Cardiac septum (tissue), 1 donor: Measurements from ENCODE around the gene NR1H4. TPM values are rescaled to one million over a fixed set of nuclear protein-coding genes. Genes with fewer than 3 reads are reported as not detected.
"Not testable (repeated sequence)": the region's sequence is repeated elsewhere in the genome, so short reads cannot be mapped to it uniquely, and the experiment has no call there.

Experiments used
- DNase-seq: peaks from one replicate; pipeline ENCODE4 v3.0.0-alpha.2; 2020; ENCODE audit warnings: low spot score
- intact Hi-C: fragments of 100-400 bp; cut with DNase I; formaldehyde crosslinking; loops from one replicate; pipeline ENCODE4 v1.14.0; 2022
- total RNA-seq: library from RNA; stranded (reverse); fragmentation: NEBNext Ultra II Directional; extraction: Animal tissue kit (Norgen Biotek cat#: 25700); gene quantifications from one replicate; pipeline ENCODE4 v1.2.1, GENCODE V29; 2021
- donor health status: DM: no; HTN: no; CAD: no.

NR1H4 gene
- total RNA-seq, 1 donor from 2014 or later: not detected

DNA sequence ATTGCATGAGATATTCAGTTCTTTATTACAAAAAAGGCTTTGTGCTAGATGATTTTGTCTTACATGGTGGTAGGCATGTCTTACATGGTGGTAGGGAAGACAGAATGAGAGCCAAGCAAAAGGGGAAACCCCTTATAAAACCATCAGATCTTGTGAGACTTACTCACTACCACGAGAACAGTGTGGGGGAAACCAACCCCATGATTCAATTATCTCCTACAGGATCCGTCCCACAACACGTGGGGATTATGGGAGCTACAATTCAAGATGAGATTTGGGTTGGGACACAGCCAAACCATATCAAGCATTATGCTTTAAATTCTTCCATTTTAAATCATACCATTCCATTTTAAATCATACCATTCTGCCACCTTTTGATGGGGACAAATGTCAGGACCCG lies 29.1 kb downstream of the NR1H4 start:
- DNase-seq, intact Hi-C loops: not testable (repeated sequence)

DNA sequence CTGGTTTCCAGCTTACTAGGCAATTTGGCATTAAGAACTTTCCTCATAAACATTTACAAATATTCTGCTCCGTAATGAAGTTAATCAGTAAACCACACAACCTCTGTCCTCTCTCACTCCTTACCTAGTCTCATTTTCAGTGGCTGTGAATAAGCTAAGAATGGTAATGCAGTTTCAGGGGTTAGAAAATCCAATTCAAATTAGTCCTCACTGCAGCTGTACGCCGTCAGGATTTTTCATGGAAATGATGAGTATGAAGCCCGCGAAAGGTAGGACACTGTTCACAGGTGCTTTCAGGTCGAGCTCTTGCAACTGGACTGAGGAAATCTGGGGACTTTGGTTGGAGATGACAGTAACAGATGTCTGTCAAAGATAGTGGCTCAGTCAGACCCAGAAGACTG lies 29.6 kb downstream of the NR1H4 start:
- intact Hi-C loops: no loop called here
- no peak for DNase-seq

DNA sequence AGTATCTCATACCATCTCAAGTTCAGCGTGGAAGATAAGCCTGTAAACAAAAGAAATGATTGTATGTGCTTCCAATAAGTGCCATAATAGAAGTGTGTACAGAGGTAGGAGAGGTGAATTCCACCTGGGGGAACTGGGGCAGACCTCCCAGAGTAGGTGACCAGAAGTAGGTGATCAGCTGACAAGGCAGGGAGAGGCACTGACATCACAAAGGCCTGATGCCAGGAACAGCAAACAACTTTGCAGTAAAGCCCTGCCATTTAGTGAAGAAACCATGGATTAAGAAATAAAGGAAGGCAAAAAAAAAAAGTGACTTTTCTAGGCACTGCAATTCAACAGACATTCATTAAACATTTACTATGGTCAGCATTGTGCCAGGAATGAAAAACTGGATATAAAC lies 31.1 kb downstream of the NR1H4 start:
- DNase-seq: no peak
- intact Hi-C loops: no loop called here

DNA sequence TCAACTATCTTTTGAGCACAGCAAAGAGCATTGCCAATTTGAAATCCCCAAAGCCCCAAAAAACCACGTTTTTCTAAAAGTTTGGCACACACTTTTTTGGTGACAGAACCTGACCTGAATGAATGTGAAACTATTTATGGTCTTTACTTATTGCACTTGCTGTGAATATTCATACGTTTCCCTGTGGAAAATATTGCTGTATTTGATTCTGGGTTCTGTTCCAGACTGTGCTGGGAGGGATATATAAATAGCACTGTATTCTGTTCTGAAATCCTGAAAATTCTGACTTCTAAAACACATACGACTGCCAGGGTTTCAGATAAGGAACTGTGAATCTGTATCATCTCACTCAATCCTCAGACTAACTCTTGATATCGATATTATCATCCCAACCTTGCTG lies 35.1 kb downstream of the NR1H4 start:
- intact Hi-C loops: no loop called here
- DNase-seq: no peak

DNA sequence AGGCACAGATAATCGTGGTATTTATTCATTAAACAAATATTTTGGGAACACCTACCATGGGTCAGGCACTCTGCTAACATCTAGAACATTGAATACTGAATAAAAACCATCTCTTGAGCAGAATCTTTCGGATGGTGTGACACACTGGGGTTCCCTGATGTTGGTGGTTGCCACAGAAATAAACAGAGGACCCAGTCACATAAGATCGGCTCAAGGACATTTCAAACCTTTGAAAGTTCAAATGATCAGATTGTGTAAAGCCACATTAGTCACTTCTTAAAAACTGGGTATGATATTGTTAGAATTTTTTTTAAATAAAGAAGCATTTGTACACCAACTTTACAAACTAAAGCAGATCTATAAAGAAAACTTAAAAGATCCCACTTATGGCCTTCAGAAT lies 39.0 kb downstream of the NR1H4 start:
- DNase-seq: no peak
- intact Hi-C loops: no loop called here

DNA sequence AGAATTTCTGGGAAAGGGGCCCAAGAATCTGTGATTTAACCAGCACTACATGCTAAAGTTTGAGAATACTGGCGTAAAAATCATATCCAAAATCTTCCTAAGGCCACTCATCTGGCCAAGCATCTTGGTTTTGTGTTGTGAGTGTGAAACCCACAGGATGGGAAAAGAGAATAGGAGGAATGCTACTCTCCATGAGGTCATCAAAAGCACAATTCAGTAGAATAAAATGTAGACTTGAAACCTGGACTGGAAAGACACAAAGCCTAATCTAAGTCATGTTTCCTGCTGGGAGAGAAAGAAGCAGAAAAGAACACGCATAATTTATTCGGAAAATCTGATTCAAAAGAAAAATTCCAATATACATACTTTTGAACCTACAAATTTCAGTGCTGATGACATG lies 42.3 kb downstream of the NR1H4 start:
- DNase-seq: no peak
- intact Hi-C loops: no loop called here

DNA sequence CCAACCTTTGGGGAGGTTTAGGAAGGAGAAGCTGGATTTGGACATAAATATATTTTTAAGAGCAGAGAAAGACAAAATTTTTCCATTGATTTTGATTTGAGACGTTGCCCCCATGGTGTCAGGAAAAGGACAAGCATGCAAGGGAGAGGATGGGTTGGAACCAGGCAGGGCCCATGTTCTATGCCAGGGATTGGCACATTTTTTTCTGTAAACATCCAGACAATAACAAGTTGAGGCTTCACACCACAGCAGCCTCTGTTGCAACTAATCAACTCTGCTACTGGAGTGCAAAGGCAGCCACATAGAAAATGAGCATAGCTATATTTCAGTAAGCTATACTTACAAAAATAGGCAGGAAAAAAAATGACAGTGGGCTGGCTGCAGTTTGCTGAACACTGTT lies 44.7 kb downstream of the NR1H4 start:
- intact Hi-C loops: no loop called here
- DNase-seq: no peak

DNA sequence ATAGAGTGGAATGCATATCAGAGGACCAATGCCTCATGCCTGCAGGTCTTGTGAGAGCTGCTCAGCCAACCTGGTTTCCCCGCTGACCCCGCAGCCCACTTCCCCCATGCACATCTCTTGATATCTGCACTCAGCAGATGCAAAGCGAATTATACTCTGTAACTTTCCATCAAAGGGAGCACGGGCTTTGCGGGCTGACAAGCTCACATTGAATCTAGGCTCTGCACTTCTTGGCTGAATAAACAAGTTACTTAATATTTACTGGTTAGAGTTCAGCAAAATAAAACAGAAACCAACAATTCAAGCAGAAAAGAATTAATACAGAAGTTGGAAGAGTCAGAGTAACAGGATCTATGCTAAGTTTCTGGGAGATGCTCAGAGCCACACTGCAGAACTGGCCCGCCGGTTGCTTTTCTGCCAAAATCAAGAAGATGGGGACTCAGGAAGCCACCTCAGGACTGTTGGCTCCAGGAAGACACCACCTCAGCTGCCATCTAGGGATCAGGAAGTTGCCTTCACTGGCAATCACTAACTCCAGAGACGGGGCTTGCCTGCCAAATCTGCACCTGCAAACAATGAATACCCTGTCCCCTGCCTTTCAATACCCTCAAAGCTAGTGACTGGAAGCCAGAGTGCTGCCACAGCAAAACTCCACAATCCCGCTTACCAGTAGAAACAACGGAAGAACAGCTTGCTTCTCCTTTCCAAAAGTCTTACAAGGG lies 46.5 kb downstream of the NR1H4 start:
- no peak for DNase-seq
- intact Hi-C loops: no loop called here

DNA sequence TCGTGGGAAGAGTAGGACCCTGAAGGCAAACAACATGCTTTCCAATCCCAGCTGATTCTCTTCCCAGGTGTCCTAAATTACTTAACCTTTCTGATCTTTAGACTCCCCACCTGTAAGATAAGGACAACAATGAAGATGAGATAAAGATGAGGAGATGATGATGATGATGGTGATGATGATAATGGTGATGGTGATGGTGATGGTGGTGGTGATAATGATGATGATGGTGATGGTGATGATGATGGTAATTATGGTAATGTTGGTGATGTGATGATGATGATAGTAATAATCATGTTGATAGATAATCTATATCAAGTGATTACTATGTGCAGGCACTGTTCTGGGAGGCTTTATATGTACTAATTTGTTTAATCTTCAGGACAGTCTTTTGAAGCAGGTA lies 48.3 kb downstream of the NR1H4 start:
- intact Hi-C loops: no loop called here
- no peak for DNase-seq

DNA sequence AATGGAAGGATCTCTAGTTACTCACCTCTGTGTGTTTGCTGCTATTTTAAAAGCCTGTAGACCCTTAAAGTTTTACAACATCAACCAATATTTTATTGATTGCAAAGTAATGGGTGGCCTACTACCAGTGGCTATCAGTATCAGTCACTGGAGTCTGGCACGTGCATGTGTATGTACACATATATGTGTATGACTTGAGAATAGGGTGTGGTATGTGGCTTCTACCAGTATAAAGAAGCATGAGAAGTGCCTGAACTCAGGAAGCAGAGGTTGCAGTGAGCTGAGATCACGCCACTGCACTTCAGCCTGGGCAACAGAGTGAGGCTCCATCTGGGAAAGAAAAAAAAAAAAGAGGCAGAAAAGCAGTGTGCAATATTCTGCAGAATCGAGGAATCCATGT lies 54.4 kb downstream of the NR1H4 start:
- intact Hi-C loops: no loop called here
- DNase-seq: no peak

DNA sequence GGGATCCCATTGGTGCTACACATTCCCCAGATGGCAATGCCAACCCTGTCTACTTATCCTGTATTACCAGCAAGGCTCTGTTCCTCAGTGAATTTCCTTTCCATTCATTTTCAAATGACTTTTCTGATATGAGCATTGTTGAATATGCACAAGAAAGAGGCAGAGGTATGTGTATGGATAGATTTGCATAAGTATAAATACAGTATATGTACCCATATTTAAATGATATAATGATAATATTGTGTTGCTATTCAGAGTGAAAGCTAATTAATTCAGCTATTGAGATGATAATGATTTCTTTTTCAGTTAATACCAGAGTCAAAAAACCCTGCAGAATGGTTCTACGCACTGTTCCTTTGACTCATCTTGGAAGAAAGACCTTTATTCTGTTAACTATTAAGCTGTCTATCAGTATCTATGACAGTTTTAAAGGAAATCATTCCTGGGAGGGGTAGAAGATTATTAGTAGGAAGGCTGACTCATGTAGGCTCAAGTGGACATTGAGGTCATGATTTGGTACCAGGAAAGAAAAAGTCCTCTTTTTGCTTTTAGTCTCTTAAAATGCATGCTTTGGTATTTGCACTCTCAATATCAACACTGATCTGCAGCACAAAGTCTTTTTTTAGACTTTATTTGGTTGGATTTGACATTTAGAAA lies 54.9 kb downstream of the NR1H4 start:
- intact Hi-C loops: no loop called here

DNA sequence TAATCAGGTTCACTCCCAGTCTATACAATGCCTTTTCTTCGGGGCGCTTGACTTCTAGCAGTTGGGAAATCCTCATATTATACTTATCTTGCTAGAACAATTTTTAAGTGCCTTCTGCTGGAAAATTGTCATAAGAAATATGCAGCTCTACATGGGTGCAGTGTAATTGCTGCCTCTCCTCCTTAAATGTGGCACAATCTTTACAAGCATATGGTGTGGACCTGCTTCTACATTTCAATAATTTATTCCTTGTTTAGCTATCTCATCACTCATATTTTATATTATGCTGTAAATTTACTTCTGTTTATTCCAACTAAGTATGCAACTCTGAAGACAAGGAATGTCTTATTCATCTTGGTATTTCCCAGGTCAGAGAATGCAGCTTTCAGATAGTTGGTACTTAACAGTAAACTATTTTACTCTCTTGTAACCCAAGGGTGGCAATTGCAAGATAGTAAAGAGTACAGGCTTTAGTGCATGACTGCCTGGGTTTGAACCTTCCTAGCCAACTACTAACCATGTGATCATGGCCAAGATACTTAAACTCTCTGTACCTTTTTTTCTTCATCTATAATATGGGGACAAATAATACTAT lies 56.2 kb downstream of the NR1H4 start:
- intact Hi-C loops: no loop called here
- no peak for DNase-seq

More for the DNA sequence above, 54.9 kb downstream of the NR1H4 start:
- DNase-seq: no peak

DNA sequence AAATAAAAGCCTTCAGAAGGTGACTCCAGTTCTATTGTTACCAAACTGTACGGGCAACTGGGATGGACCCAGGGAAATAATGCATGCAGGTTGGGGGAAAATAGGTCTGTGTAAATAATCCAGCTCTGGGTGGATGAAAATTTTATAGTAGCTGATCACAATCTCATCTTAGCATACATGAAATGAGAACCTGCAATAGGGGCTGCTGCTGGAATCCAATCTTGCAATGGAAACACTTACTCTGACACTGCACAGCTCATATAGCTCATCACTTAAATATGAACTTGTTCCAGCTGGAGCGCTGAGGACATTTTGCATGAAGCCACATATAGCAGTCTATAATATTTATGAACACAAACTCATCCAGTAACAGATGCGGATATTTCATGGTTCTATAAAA lies 59.7 kb downstream of the NR1H4 start:
- DNase-seq: no peak
- intact Hi-C loops: no loop called here

DNA sequence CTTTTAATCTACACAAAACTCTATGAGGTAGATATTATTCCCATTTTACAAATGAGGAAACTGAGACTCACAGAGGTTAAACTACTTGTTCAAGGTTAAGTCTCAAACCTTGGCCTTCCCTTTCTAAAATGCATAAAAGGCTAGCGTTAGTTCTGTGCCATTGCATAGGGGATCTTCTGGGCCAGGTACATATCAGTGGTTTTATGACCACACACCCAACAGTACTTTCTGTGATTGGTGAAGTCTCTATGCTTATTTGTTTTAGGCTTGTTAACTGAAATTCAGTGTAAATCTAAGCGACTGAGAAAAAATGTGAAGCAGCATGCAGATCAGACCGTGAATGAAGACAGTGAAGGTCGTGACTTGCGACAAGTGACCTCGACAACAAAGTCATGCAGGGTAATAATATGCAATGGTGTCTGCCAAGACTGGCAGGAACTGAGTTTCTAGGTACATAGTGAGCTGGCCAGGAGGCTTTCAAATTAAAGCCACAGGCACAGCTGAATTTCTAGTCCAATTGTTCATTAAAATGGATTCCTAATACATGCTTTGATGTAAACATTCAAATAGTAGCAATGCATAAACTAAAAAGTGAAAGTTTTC lies 61.1 kb downstream of the NR1H4 start:
- DNase-seq: no peak
- intact Hi-C loops: no loop called here

DNA sequence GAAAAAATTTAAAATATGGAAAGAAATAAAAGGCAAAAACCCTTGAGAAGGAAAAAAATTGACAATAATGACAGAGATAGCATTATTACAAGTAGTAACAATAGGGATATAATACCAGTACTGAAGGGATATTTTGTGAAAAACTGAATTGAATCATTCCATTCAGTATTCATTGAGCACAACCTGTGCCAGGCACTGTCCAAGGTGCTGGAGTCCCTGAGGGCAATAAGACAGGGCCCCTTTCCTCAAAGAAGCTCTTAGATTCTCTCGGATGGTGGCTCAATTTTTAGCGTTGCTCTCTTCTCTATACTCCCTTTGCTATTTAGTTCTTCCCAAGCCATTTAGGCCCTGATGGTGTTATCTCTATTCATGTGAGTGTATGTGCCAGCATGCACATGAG lies 65.5 kb downstream of the NR1H4 start:
- no peak for DNase-seq
- intact Hi-C loops: no loop called here

DNA sequence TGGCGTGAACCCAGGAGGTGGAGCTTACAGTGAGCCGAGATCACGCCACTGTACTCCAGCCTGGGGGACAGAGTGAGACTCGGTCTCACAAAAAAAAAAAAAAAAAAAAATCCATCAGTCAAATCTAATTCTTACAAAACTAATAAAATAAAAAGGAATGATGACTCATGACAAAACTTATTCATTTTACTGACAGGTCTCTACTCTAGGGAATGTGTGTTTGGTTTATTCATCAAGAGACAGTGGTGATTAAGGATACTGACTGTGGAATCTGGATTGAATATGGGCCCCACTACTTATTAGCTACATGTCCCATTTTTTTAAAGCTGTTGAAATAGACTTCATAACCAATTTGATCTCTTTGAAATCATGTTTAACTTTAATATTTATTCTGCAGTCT lies 70.5 kb downstream of the NR1H4 start:
- intact Hi-C loops: no loop called here

DNA sequence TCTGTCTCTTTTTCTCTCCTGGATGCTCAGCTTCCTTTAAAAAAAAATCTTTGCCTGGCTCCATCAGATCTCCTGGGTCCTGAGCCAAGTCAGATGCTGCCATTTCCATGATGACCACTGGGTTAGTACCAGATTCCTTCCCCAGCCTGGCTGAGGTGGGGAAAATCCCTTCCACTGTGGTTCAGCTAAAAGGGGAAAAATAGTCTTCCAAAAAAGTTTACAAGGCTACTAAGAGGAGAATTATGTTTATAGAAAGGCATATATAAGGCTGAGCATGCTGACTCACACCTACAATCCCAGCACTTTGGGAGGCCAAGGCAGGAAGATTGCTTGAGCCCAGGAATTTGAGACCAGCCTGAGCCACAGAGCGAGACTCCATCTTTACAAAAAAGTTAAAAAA lies 71.4 kb downstream of the NR1H4 start:
- no peak for DNase-seq
- intact Hi-C loops: no loop called here

More for the DNA sequence above, 70.5 kb downstream of the NR1H4 start:
- no peak for DNase-seq

DNA sequence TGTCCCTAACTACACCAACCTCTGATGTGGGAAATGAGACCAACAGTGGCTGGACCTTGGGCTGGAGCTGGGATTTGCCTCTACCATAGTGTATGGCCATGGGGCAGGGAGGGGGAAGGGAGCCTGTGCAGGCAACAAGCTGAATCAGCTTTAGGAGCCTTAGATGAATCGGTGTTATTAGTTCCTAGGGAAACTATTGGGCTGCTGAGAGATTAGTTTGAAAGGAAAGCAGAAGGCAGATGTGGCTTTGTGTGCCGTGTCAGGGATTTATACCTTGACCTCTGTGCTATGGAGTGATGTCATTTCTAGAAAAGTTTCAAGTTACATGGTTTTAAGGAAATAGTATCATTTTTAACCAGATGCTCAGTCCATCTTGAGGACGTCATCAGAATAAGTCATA lies 80.3 kb downstream of the NR1H4 start:
- intact Hi-C loops: loop anchor here (5.0 kb wide), 1 partner anchor 207 kb away; no protein-coding TSS in a partner anchor
- no peak for DNase-seq

DNA sequence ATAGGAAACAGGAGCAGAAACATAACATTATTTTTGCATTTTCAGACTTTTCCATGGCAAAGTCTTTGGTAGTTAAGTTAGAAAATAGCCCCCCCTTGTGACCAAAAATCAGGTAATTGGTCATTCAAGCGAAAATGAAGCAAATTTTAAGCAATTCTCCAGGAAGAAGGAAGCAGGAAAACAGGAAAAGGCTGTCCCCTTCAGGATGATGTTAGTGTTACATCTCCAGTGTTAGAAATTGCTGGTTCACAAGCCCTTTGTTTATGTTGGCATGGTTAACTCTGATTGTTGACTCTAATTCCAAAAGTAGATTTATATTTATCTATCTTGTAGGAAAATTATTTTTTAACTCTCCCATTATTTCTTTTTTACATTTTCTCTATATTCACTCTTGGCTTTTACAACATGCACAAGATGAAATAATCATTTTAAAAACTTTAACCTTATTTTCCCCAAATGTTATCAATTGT lies 81.0 kb downstream of the NR1H4 start:
- intact Hi-C loops: loop anchor here (5.0 kb wide), 2 partner anchors 207 to 322 kb away; no protein-coding TSS in a partner anchor

DNA sequence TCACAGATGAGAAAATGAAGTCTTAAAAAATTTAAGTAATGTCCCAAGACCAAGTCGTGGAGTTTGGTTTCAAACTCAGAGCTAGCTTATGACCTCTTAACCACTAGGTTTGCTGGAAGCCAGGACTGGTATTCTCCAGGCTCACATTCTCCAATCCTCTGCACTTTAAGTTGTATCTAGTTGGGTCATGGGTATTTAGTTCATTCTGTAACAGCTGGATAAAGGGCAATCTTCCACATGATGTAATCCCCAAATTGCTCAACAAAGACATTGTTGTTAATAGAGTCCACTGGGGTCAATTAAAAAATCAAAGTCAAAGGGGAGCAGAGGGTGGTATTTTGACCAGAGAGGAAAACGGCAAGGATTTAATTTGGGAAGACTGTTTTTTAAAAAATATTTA lies 82.1 kb downstream of the NR1H4 start:
- intact Hi-C loops: loop anchor here (5.0 kb wide), 1 partner anchor 323 kb away; no protein-coding TSS in a partner anchor
- DNase-seq: no peak

More for the DNA sequence above, 81.0 kb downstream of the NR1H4 start:
- DNase-seq: no peak
